Measurements from ENCODE around the gene AR. TPM values are rescaled to one million over a fixed set of nuclear protein-coding genes. Genes with fewer than 3 reads are reported as not detected.

The AR gene
- total and polyA plus RNA-seq, 2 of the 8 experiments (the other 6 are each of a cell fraction or from before 2014, with no cell fraction given), result 7.1 to 10.7 TPM

DNA sequence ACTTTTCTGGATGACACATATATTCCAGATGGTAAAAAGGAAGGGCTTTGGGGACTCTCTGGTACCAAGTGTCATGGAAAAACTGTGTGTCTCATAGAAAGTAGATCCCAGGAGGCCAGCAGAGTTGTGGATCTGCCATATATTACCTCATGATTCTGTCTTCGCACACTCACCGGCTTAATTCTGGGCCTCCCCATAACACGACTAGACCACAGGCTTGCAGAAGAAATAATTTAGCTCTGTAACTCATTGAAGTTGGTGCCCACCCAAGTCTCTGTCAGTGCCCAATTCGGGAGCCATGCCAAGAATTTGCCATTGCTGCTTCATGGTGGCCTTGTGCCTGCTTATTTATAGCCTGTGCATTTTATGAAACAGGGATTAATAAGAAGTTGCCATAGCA lies 104.5 kb downstream of the AR start:
- FAIRE-seq (no peak), DNase-seq (ENCODE audit: low read depth in 1 of 2, low spot score in 2 of 2) (no peak)
- no peak overlapping the region for H3K4me3 ChIP-seq (ENCODE audit: extremely low read depth in 1 of 4, insufficient read depth in 2 of 4, low read depth in 3 of 4, low read length in 4 of 4)
- no peaks in the 10 kb centered on the region for H3K9me3 ChIP-seq (ENCODE audit: insufficient read depth in 2 of 2, low read depth in 1 of 2, low read length in 1 of 2)
- no peaks in the 10 kb centered on the region for H3K23me2 ChIP-seq (ENCODE audit: low read depth, low read length)
- H3K56ac ChIP-seq (replicated peaks; ENCODE audit: insufficient read length, low read depth, low read length), result no peak overlapping the region
- no peak overlapping the region for H3K23ac ChIP-seq (ENCODE audit: insufficient read length)
- H2AFZ ChIP-seq (ENCODE audit: low read length), result no peak overlapping the region
- H4K8ac ChIP-seq (ENCODE audit: extremely low read depth, insufficient read depth, low read length), result no peak overlapping the region
- no peak overlapping the region for H2AK5ac ChIP-seq (ENCODE audit: low read depth, low read length)
- no peak overlapping the region for H3K18ac ChIP-seq (ENCODE audit: extremely low read depth, low read length)
- H2BK20ac ChIP-seq (ENCODE audit: low read length), result no peak overlapping the region
- H3K27me3 ChIP-seq (replicated peaks in 1 of 4; ENCODE audit: control insufficient read depth in 3 of 4, extremely low read depth in 1 of 4, insufficient read depth in 3 of 4, low read length in 3 of 4), result no peaks in the 10 kb centered on the region
- no peaks in the 10 kb centered on the region for H3K79me1 ChIP-seq (ENCODE audit: low read depth, low read length)
- H3K27ac ChIP-seq (ENCODE audit: low read depth, low read length), result no peak overlapping the region
- H2BK5ac ChIP-seq (ENCODE audit: low read depth, low read length), result no peak overlapping the region
- no peaks in the 10 kb centered on the region; a peak in 2 of 8 replicates for H3K36me3 ChIP-seq (ENCODE audit: control insufficient read depth in 2 of 4, insufficient read depth in 4 of 4, low read length in 3 of 4)
- no peak overlapping the region for H3K14ac ChIP-seq (ENCODE audit: insufficient read length)
- CTCF ChIA-PET (ENCODE audit: partially characterized antibody), result no interaction called here
- no peaks in the 10 kb centered on the region for H4K20me1 ChIP-seq (replicated peaks in 1 of 2; ENCODE audit: control insufficient read depth in 1 of 2, insufficient read depth in 2 of 2, low read length in 2 of 2)
- H3K4me2 ChIP-seq (ENCODE audit: insufficient read depth in 1 of 2, low read depth in 2 of 2, low read length in 2 of 2), result no peak overlapping the region
- no peak overlapping the region for H3K9ac ChIP-seq (replicated peaks in 1 of 4; ENCODE audit: extremely low read depth in 1 of 4, low read depth in 3 of 4, low read length in 3 of 4)
- H3K4ac ChIP-seq (replicated peaks; ENCODE audit: insufficient read length, low read depth, low read length), result no peak overlapping the region
- no peak for TF ChIP-seq POLR2AphosphoS5 (IDR thresholded peaks at IDR 0.05; ENCODE audit: low read depth, low read length)
- no peaks in the 10 kb centered on the region for H3K79me2 ChIP-seq (ENCODE audit: control insufficient read depth in 1 of 2, insufficient read depth in 2 of 2, low read length in 2 of 2)
- no peak overlapping the region for H2BK120ac ChIP-seq (replicated peaks; ENCODE audit: low read depth, low read length)
- no peak overlapping the region for H2BK12ac ChIP-seq (ENCODE audit: low read depth, low read length)
- WGBS, 2 experiments (ENCODE audit: extremely low coverage in 1 of 2, insufficient coverage in 1 of 2, insufficient read length in 1 of 2, insufficient replicate concordance in 2 of 2, low coverage in 1 of 2, low lambda C conversion rate in 2 of 2, missing lambda C conversion rate in 1 of 2), result 94% methylated on average over 4 of the region's 4 CpGs; no CpG with 5 or more reads in 1 of the 2 experiments
- no peak overlapping the region for H2BK15ac ChIP-seq (ENCODE audit: low read length)
- POLR2A ChIA-PET (ENCODE audit: partially characterized antibody), result no interaction called here
- no peak overlapping the region for H4K5ac ChIP-seq (ENCODE audit: insufficient read length, low read depth, low read length)
- H4K91ac ChIP-seq (replicated peaks; ENCODE audit: insufficient read length, low read length), result no peak overlapping the region
- H3K4me1 ChIP-seq (replicated peaks in 1 of 4; ENCODE audit: control insufficient read depth in 3 of 4, insufficient read depth in 4 of 4, low read length in 3 of 4), result no peaks in the 10 kb centered on the region

All from H1 (cell line).